ENCODE data around the gene SLC9A2. TPM values are rescaled to one million over a fixed set of nuclear protein-coding genes. Genes with fewer than 3 reads are reported as not detected.
A peak's percentile ranks its signal among the peaks of the same experiment; 100 is the strongest.

The SLC9A2 gene
- total and polyA plus RNA-seq, 4 experiments from 2014 or later = not detected

DNA sequence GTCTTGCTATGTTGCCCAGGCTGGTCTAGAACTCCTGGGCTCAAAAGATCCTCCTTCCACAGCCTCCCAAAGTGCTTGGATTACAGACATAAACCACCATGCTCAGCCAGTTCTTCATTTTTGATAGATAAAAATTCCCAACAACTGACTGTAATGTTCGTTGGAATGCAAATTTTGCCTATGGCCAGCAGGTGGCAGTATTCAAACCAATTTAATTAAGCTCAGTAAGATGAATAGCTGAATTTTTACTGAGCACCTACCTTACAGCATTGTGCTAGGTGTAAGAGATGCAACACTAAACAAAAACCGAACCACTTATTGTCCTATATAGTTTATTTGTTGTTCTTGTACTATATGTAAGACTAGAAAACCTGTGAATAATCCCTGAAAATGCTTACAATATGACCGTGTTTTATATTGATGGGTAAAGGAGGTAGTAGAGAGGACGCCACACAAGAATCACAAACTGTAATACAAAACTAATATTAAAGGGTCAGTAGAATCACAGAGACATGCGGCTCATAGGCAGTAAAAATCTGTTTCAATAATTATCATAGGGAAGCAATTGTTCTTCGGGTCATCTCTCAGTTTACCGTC, 134.3 kb downstream of the SLC9A2 start:
- no peaks in the 10 kb centered on the region for H3K9me3 ChIP-seq (ENCODE audit: control insufficient read depth in 1 of 2, low read length in 2 of 2)
- DNase-seq = peak; percentile 21 to 37 (median 37)
- Mint-ChIP-seq H3K27me3 (no peaks in the 10 kb centered on the region), H3K27ac (no peak overlapping the region), H3K4me1 (peaks cover 0 to 2% (median 0%) of the 10 kb centered on the region in 4 donors), H3K9me3 (no peaks in the 10 kb centered on the region), H3K36me3 (peaks cover 0 to 7% of the 10 kb centered on the region in 2 donors), H3K4me3 (no peak overlapping the region)
- intact Hi-C loops (cut with micrococcal nuclease) = loop anchor here (1.0 kb wide), 1 partner anchor 53 kb away; no protein-coding TSS in a partner anchor
- H3K27ac ChIP-seq (ENCODE audit: low read depth, low read length) = no peak overlapping the region
- CTCF ChIA-PET (ENCODE audit: partially characterized antibody) = interaction anchor here (0.6 to 6.9 kb wide), 18 partner anchors 10 to 86 kb away, joined by 3 to 83 read pairs (median 6); partner anchors contain the start of gene TMEM182
- no peaks in the 10 kb centered on the region for H3K27me3 ChIP-seq (ENCODE audit: insufficient read depth, low read length)
- no peaks in the 10 kb centered on the region for H3K36me3 ChIP-seq (ENCODE audit: insufficient read depth, low read length)
- H3K4me1 ChIP-seq (ENCODE audit: insufficient read depth, low read length) = no peaks in the 10 kb centered on the region
- POLR2A ChIA-PET (ENCODE audit: partially characterized antibody) = interaction anchor here (0.6 kb wide), 2 partner anchors 17 to 1355 kb away, joined by 4 read pairs; a partner anchor contains a TSS
- no peak overlapping the region for H3K4me3 ChIP-seq (ENCODE audit: low read length in 2 of 2)

- Histone ChIP-seq H3K4me3 (ENCODE audit: low read length in 2 of 2) (no peak overlapping the region), H3K9me3 (ENCODE audit: control insufficient read depth in 1 of 2, low read length in 2 of 2) (no peaks in the 10 kb centered on the region), H3K36me3 (ENCODE audit: insufficient read depth, low read length) (no peaks in the 10 kb centered on the region), H3K27me3 (ENCODE audit: insufficient read depth, low read length) (no peaks in the 10 kb centered on the region), H3K4me1 (ENCODE audit: insufficient read depth, low read length) (no peaks in the 10 kb centered on the region), H3K27ac (ENCODE audit: low read depth, low read length) (no peak overlapping the region)
- Mint-ChIP-seq H3K36me3 (peaks cover 0 to 7% of the 10 kb centered on the region in 2 donors), H3K27ac (no peak overlapping the region), H3K9me3 (no peaks in the 10 kb centered on the region), H3K4me3 (no peak overlapping the region), H3K27me3 (no peaks in the 10 kb centered on the region), H3K4me1 (peaks cover 0 to 2% (median 0%) of the 10 kb centered on the region in 4 donors)
- POLR2A ChIA-PET (ENCODE audit: partially characterized antibody) = interaction anchor here (0.6 to 1.3 kb wide), 2 partner anchors 18 to 1354 kb away, joined by 3 to 4 read pairs; a partner anchor contains a TSS
- intact Hi-C loops (cut with micrococcal nuclease) = no loop called here
- CTCF ChIA-PET (ENCODE audit: partially characterized antibody) = interaction anchor here (0.9 to 6.9 kb wide), 6 partner anchors 12 to 52 kb away, joined by 3 to 83 read pairs (median 30); partner anchors contain the start of gene TMEM182
- DNase-seq = no peak
Observed at GRCh38 chr2:102754456-102755145, 135.2 kb downstream of the SLC9A2 start.

DNA sequence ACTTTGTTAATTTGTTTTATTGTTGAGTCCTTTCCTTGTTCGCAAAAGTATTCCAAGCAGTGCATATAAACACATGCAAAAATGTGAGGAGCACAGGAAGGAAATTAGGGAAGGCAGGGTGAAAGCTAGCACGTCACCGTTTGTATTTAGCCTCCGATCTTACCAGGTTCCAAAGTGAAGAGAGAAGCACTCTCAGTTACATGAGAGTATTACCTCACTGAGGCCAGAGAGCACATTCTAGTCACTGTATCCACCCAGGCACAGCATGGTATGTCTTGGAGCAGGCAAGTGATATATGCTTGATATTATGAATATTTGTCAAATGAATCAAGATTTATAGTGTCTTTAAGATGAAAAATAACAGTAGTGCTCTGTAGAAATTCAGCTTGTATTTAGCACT, 135.9 kb downstream of the SLC9A2 start:
- Mint-ChIP-seq H3K27ac (no peak overlapping the region), H3K9me3 (no peaks in the 10 kb centered on the region), H3K36me3 (peaks cover 0 to 7% of the 10 kb centered on the region in 2 donors), H3K4me3 (no peak overlapping the region), H3K27me3 (no peaks in the 10 kb centered on the region), H3K4me1 (peaks cover 0 to 2% (median 0%) of the 10 kb centered on the region in 4 donors)
- Histone ChIP-seq H3K27ac (ENCODE audit: low read depth, low read length) (no peak overlapping the region), H3K4me3 (ENCODE audit: low read length in 2 of 2) (no peak overlapping the region), H3K27me3 (ENCODE audit: insufficient read depth, low read length) (no peaks in the 10 kb centered on the region), H3K36me3 (ENCODE audit: insufficient read depth, low read length) (no peaks in the 10 kb centered on the region), H3K4me1 (ENCODE audit: insufficient read depth, low read length) (no peaks in the 10 kb centered on the region), H3K9me3 (ENCODE audit: control insufficient read depth in 1 of 2, low read length in 2 of 2) (no peaks in the 10 kb centered on the region)
- no peak for DNase-seq
- POLR2A ChIA-PET (ENCODE audit: partially characterized antibody) = interaction anchor here (1.3 kb wide), 1 partner anchor 18 kb away, joined by 3 read pairs; a partner anchor contains a TSS
- intact Hi-C loops (cut with micrococcal nuclease) = no loop called here
- CTCF ChIA-PET (ENCODE audit: partially characterized antibody) = interaction anchor here (0.9 to 6.9 kb wide), 5 partner anchors 11 to 51 kb away, joined by 3 to 83 read pairs (median 54); partner anchors contain the start of gene TMEM182

GRCh38 chr2:102758439-102758838, 139.1 kb downstream of the SLC9A2 start:
- ChIA-PET POLR2A (ENCODE audit: partially characterized antibody) (no interaction called here), CTCF (ENCODE audit: partially characterized antibody) (no interaction called here)
- H3K4me1 Mint-ChIP-seq = peaks cover 0 to 2% (median 0%) of the 10 kb centered on the region in 4 donors
- H3K27ac Mint-ChIP-seq = no peak overlapping the region
- peaks cover under 1 to 13% of the 10 kb centered on the region in 2 donors for H3K36me3 Mint-ChIP-seq
- no peaks in the 10 kb centered on the region for H3K36me3 ChIP-seq (ENCODE audit: insufficient read depth, low read length)
- H3K4me1 ChIP-seq (ENCODE audit: insufficient read depth, low read length) = no peaks in the 10 kb centered on the region
- H3K4me3 ChIP-seq (ENCODE audit: low read length in 2 of 2) = no peak overlapping the region
- no peaks in the 10 kb centered on the region for H3K9me3 ChIP-seq (ENCODE audit: control insufficient read depth in 1 of 2, low read length in 2 of 2)
- H3K27me3 ChIP-seq (ENCODE audit: insufficient read depth, low read length) = no peaks in the 10 kb centered on the region
- intact Hi-C loops (cut with micrococcal nuclease) = no loop called here
- no peaks in the 10 kb centered on the region for H3K27me3 Mint-ChIP-seq
- H3K4me3 Mint-ChIP-seq = no peak overlapping the region
- DNase-seq = no peak
- H3K27ac ChIP-seq (ENCODE audit: low read depth, low read length) = no peak overlapping the region
- H3K9me3 Mint-ChIP-seq = no peaks in the 10 kb centered on the region

Other genes starting within 250 kb of the SLC9A2 start
- gene IL18RAP, start 196.4 kb upstream of the SLC9A2 start, total RNA-seq = 1 to 10 TPM; 4.2 to 6.5 TPM
- 1 to 10 TPM in 1 of 2 donors, under 1 TPM in 1; 0.33 to 5.1 TPM for gene IL18RAP, start 196.4 kb upstream of the SLC9A2 start, polyA plus RNA-seq
- under 1 TPM in 1 of 2 experiments, not detected in 1; 0.08 TPM for gene SLC9A4, start 146.3 kb upstream of the SLC9A2 start, total RNA-seq
- not detected for gene SLC9A4, start 146.3 kb upstream of the SLC9A2 start, polyA plus RNA-seq
- gene TMEM182, start 142.5 kb downstream of the SLC9A2 start, total RNA-seq = 1 to 10 TPM; 3.9 to 4.0 TPM
- 1 to 10 TPM; 6.2 to 6.4 TPM for gene TMEM182, start 142.5 kb downstream of the SLC9A2 start, polyA plus RNA-seq